Breast epithelium (tissue), 4 donors: Measurements from ENCODE around the gene AMZ1. TPM values are rescaled to one million over a fixed set of nuclear protein-coding genes. Genes with fewer than 3 reads are reported as not detected.
"Not testable (repeated sequence)": the region's sequence is repeated elsewhere in the genome, so short reads cannot be mapped to it uniquely, and the experiment has no call there.

Experiments used
- DNase-seq, 2 donors: peaks; one replicate each; pipeline ENCODE4 v3.0.0-alpha.2; 2019; ENCODE audit warnings: low spot score in 2 of 2
- H3K27ac ChIP-seq, 2 donors: fragments of 200-600 bp; sonication (generic) in 1 of 2; one replicate each; pipeline ENCODE4 v1.5.1; 2016 to 2019; ENCODE audit warnings: mild to moderate bottlenecking in 1 of 2
- H3K27me3 ChIP-seq, 2 donors: fragments of 200-600 bp; sonication (generic) in 1 of 2; one replicate each; pipeline versions ENCODE4 v1.5.1 to v1.6.0; 2017 to 2019; ENCODE audit warnings: control low read depth in 1 of 2, mild to moderate bottlenecking in 1 of 2
- H3K36me3 ChIP-seq: fragments of 200-600 bp; one replicate; pipeline ENCODE4 v1.5.1; 2019
- H3K4me1 ChIP-seq, 2 donors: fragments of 200-600 bp; sonication (generic); one replicate each; pipeline ENCODE4 v1.5.1; 2016 to 2019; ENCODE audit warnings: control low read depth in 1 of 2
- H3K4me3 ChIP-seq, 3 donors: fragments of 200-600 bp; sonication (generic); 1 replicate in 2 of 3; 2 replicates in 1 of 3; pipeline ENCODE4 v1.5.1; 2016 to 2019; ENCODE audit warnings: mild to moderate bottlenecking in 3 of 3, moderate library complexity in 2 of 3
- H3K9me3 ChIP-seq, 2 donors: fragments of 200-600 bp; sonication (generic) in 1 of 2; one replicate each; pipeline ENCODE4 v1.5.1; 2016 to 2019; ENCODE audit warnings: control low read depth in 1 of 2
- CTCF ChIP-seq, 3 donors: fragments of 450-650 bp; IDR thresholded peaks; one replicate each; pipeline ENCODE4 v1.5.1; 2016 to 2017; ENCODE audit warnings: antibody characterized with exemption in 3 of 3, mild to moderate bottlenecking in 3 of 3, moderate library complexity in 3 of 3
- POLR2A ChIP-seq: fragments of 450-650 bp; IDR thresholded peaks from one replicate; pipeline ENCODE4 v1.6.1; 2016; ENCODE audit warnings: antibody characterized with exemption, mild to moderate bottlenecking, moderate library complexity
- POLR2AphosphoS5 ChIP-seq, 3 donors: sonication (generic); formaldehyde crosslinking; IDR thresholded peaks; one replicate each; pipeline ENCODE4 v1.6.1; 2017; ENCODE audit warnings: antibody characterized with exemption in 3 of 3
- intact Hi-C: fragments of 100-400 bp; cut with DNase I; formaldehyde crosslinking; loops from one replicate; pipeline ENCODE4 v1.15.1; 2023; ENCODE audit warnings: low total_unique reads
- total RNA-seq, 3 donors: library from RNA; depleted of rRNA; stranded (reverse); fragments of >200 nt; gene quantifications; one replicate each; pipeline ENCODE4 v1.1.0, GENCODE V29; 2016

The AMZ1 gene
- total RNA-seq, 3 donors from 2014 or later, result 0.16 to 0.88 (median 0.33) TPM

- intact Hi-C loops, result loop anchor here (10.0 kb wide), 1 partner anchor 215 kb away; the partner anchor contains the start of gene GRIFIN
- DNase-seq, result no peak
- Histone ChIP-seq H3K4me1 (peaks cover 0 to 7% of the 10 kb centered on the region in 2 donors), H3K27ac (no peak overlapping the region), H3K9me3 (no peaks in the 10 kb centered on the region), H3K36me3 (no peaks in the 10 kb centered on the region), H3K27me3 (peaks cover 6 to 35% of the 10 kb centered on the region in 2 donors), H3K4me3 (no peak overlapping the region)
- TF ChIP-seq POLR2A (no peak), POLR2AphosphoS5 (IDR thresholded peaks at IDR 0.05) (no peak), CTCF (IDR thresholded peaks at IDR 0.05) (no peak)
Observed at GRCh38 chr7:2689951-2690705, 2.1 kb downstream of the AMZ1 start.

- Histone ChIP-seq H3K27ac (no peak overlapping the region), H3K4me3 (no peak overlapping the region), H3K27me3 (peaks cover 6 to 32% of the 10 kb centered on the region in 2 donors), H3K4me1 (peaks cover 0 to 7% of the 10 kb centered on the region in 2 donors), H3K36me3 (no peaks in the 10 kb centered on the region), H3K9me3 (no peaks in the 10 kb centered on the region)
- TF ChIP-seq CTCF (IDR thresholded peaks at IDR 0.05), result no peak
- no peak for TF ChIP-seq POLR2AphosphoS5 (IDR thresholded peaks at IDR 0.05)
- DNase-seq, result no peak
- intact Hi-C loops, result no loop called here
Observed at GRCh38 chr7:2691011-2691707, 3.2 kb downstream of the AMZ1 start.

- intact Hi-C loops, result not testable (repeated sequence)
- H3K27me3 ChIP-seq, result peaks cover 6 to 26% of the 10 kb centered on the region in 2 donors
Observed at GRCh38 chr7:2691932-2692439, 4.0 kb downstream of the AMZ1 start.

GRCh38 chr7:2692543-2692942, 4.5 kb downstream of the AMZ1 start:
- H3K4me1 ChIP-seq, result peaks cover 0 to 7% of the 10 kb centered on the region in 2 donors
- H3K27me3 ChIP-seq, result peaks cover 5 to 21% of the 10 kb centered on the region in 2 donors
- H3K9me3 ChIP-seq, result no peaks in the 10 kb centered on the region
- intact Hi-C loops, result no loop called here
- no peak overlapping the region for H3K4me3 ChIP-seq
- no peak overlapping the region for H3K27ac ChIP-seq
- DNase-seq, result no peak
- no peaks in the 10 kb centered on the region for H3K36me3 ChIP-seq
- TF ChIP-seq CTCF (IDR thresholded peaks at IDR 0.05) (no peak), POLR2A (no peak), POLR2AphosphoS5 (IDR thresholded peaks at IDR 0.05) (no peak)

More at GRCh38 chr7:2691932-2692439, 4.0 kb downstream of the AMZ1 start:
- DNase-seq, H3K9me3 ChIP-seq, H3K27ac ChIP-seq, H3K4me1 ChIP-seq, H3K36me3 ChIP-seq, H3K4me3 ChIP-seq: not testable (repeated sequence)

- H3K27me3 ChIP-seq, result peaks cover 0 to 10% of the 10 kb centered on the region in 2 donors
- H3K27ac ChIP-seq, H3K4me1 ChIP-seq, H3K4me3 ChIP-seq, intact Hi-C loops, DNase-seq, H3K36me3 ChIP-seq, H3K9me3 ChIP-seq: not testable (repeated sequence)
Observed at GRCh38 chr7:2693420-2694121, 5.6 kb downstream of the AMZ1 start.

GRCh38 chr7:2694122-2694436, 6.1 kb downstream of the AMZ1 start:
- H3K36me3 ChIP-seq, H3K27ac ChIP-seq, intact Hi-C loops, H3K4me1 ChIP-seq, DNase-seq, H3K4me3 ChIP-seq, H3K9me3 ChIP-seq, H3K27me3 ChIP-seq: not testable (repeated sequence)
